Endothelial cell of umbilical vein (primary cell): ENCODE data around the gene RPL6. TPM values are rescaled to one million over a fixed set of nuclear protein-coding genes. Genes with fewer than 3 reads are reported as not detected.

ENCODE experiments used
- BruUV-seq: library from RNA; stranded (reverse); fragments of 400-500 nt; replicated peaks from 2 replicates; lab custom pipeline; 2021; lab: Mats Ljungman, UMichigan
- CTCF ChIA-PET: fragments of 300-600, 350-600 bp; sonication (Branson Sonifier 250); formaldehyde crosslinking; loops from one replicate; lab custom pipeline; 2021; ENCODE audit warnings: antibody characterized with exemption, inconsistent platforms; lab: Charles Lee
- POLR2A ChIA-PET: fragments of 300-600, 350-600 bp; sonication (Branson Sonifier 250); formaldehyde crosslinking; loops from one replicate; lab custom pipeline; 2021; ENCODE audit warnings: antibody characterized with exemption, inconsistent platforms; lab: Charles Lee
- DNase-seq: peaks from one replicate; pipeline ENCODE4 v3.0.0-alpha.2; 2011; ENCODE audit warnings: low read depth, low spot score
- FAIRE-seq: peaks from 2 replicates; lab custom pipeline; 2011; peaks lifted over from hg19 to GRCh38; lab: Jason Lieb, UNC
- H2AFZ ChIP-seq: 2 replicates; pipeline ENCODE4 v1.6.0; 2012; ENCODE audit warnings: low read depth, low read length, control low read depth, inconsistent platforms
- H3K27ac ChIP-seq: 2 replicates; pipeline ENCODE4 v1.5.1; 2011; ENCODE audit warnings: low read depth, mild to moderate bottlenecking, control low read depth, low read length, moderate library complexity; ENCODE audit not compliant: insufficient read depth
- H3K27me3 ChIP-seq, 2 experiments: 2 replicates each; pipeline versions ENCODE4 v1.6.0 to v1.6.1; 2011; ENCODE audit warnings: low read length in 2 of 2, mixed read lengths in 1 of 2; ENCODE audit not compliant: control insufficient read depth in 2 of 2, insufficient read depth in 2 of 2
- H3K36me3 ChIP-seq, 2 experiments: 2 replicates in 1 of 2; 3 replicates in 1 of 2; pipeline ENCODE4 v1.5.1; 2011; ENCODE audit warnings: low read length in 2 of 2, mild to moderate bottlenecking in 1 of 2, moderate library complexity in 1 of 2; ENCODE audit not compliant: control insufficient read depth in 2 of 2, insufficient read depth in 2 of 2; ENCODE audit errors: extremely low read depth in 1 of 2
- H3K4me1 ChIP-seq: 3 replicates; pipeline ENCODE4 v1.5.1; 2011; ENCODE audit warnings: mild to moderate bottlenecking, low read length; ENCODE audit not compliant: control insufficient read depth, insufficient read depth; ENCODE audit errors: extremely low read depth
- H3K4me2 ChIP-seq: 2 replicates; pipeline ENCODE4 v1.6.1; 2011; ENCODE audit warnings: low read length, control low read depth, mixed read lengths; ENCODE audit not compliant: insufficient read depth
- H3K4me3 ChIP-seq, 3 experiments: fragments of 200-600 bp in 1 of 3; sonication (generic), shearing (Covaris generic) in 1 of 3; replicated peaks in 1 of 3; 2 replicates each; pipeline ENCODE4 v1.5.1; 2011 to 2016; ENCODE audit warnings: control low read depth in 3 of 3, low read length in 3 of 3, mild to moderate bottlenecking in 2 of 3, inconsistent platforms in 1 of 3, low read depth in 1 of 3, moderate library complexity in 1 of 3; ENCODE audit not compliant: insufficient read depth in 1 of 3
- H3K79me2 ChIP-seq: 2 replicates; pipeline ENCODE4 v1.6.0; 2012; ENCODE audit warnings: low read length, inconsistent platforms; ENCODE audit not compliant: control insufficient read depth, insufficient read depth
- H3K9ac ChIP-seq: replicated peaks from 2 replicates; pipeline ENCODE3; 2011; ENCODE audit warnings: low read length, control low read depth; ENCODE audit not compliant: insufficient read depth; ENCODE audit errors: extremely low read depth
- H3K9me1 ChIP-seq: replicated peaks from 3 replicates; pipeline ENCODE4 v1.6.0; 2011; ENCODE audit warnings: mild to moderate bottlenecking, low read length; ENCODE audit not compliant: control insufficient read depth, insufficient read depth; ENCODE audit errors: extremely low read depth
- H3K9me3 ChIP-seq: replicated peaks from 2 replicates; pipeline ENCODE4 v1.5.1; 2012; ENCODE audit warnings: low read length, inconsistent platforms; ENCODE audit not compliant: control insufficient read depth, insufficient read depth
- H4K20me1 ChIP-seq: replicated peaks from 2 replicates; pipeline ENCODE3; 2011; ENCODE audit warnings: mild to moderate bottlenecking, low read length; ENCODE audit not compliant: control insufficient read depth, insufficient read depth; ENCODE audit errors: extremely low read depth
- EZH2 ChIP-seq: IDR thresholded peaks from 2 replicates; pipeline ENCODE4 v1.6.1; 2012; ENCODE audit warnings: borderline replicate concordance, low read depth, mild to moderate bottlenecking, moderate library complexity, low read length, inconsistent platforms; ENCODE audit not compliant: severe bottlenecking
- FOS ChIP-seq: IDR thresholded peaks from 2 replicates; pipeline ENCODE4 v1.6.1; 2011; ENCODE audit warnings: mild to moderate bottlenecking, low read length, moderate library complexity, borderline replicate concordance; ENCODE audit not compliant: insufficient read depth
- GATA2 ChIP-seq: IDR thresholded peaks from 2 replicates; pipeline ENCODE4 v1.7.0; 2011; ENCODE audit warnings: low read depth, mild to moderate bottlenecking, moderate library complexity, mixed read lengths, low read length; ENCODE audit not compliant: insufficient read length, insufficient read depth
- JUN ChIP-seq: IDR thresholded peaks from 2 replicates; pipeline ENCODE4 v1.6.1; 2011; ENCODE audit warnings: borderline replicate concordance, low read depth; ENCODE audit not compliant: insufficient read length, insufficient read depth
- MYC ChIP-seq: IDR thresholded peaks from one replicate; pipeline ENCODE4 v1.6.1; 2011; ENCODE audit warnings: mild to moderate bottlenecking, low read depth, low read length
- POLR2A ChIP-seq: IDR thresholded peaks from 2 replicates; pipeline ENCODE4 v1.6.1; 2012; ENCODE audit warnings: low read depth, mild to moderate bottlenecking, control low read depth, low read length
- POLR2AphosphoS5 ChIP-seq: IDR thresholded peaks from 2 replicates; pipeline ENCODE4 v1.6.1; 2012; ENCODE audit warnings: low read depth, mild to moderate bottlenecking, control low read depth, low read length, moderate library complexity; ENCODE audit not compliant: insufficient read depth
- dilution Hi-C: fragments of 300-500 bp; cut with MboI; formaldehyde crosslinking; loops from one replicate; pipeline ENCODE4 v1.15.0; 2019; ENCODE audit warnings: low sequenced_read_pairs; ENCODE audit not compliant: extremely low pct_ligation_motif_present
- intact Hi-C: fragments of 100-400 bp; cut with micrococcal nuclease; formaldehyde crosslinking; loops from one replicate; pipeline ENCODE4 v1.10.0; 2022
- polyA plus RNA-seq, 4 experiments: library from polyadenylated mRNA; depleted of rRNA in 3 of 4; stranded (reverse) in 3 of 4; unstranded in 1 of 4; fragments of >200 nt; gene quantifications; 2 replicates each; pipeline versions ENCODE4 v1.2.1 to v1.2.3, GENCODE V29; 2011 to 2012; ENCODE audit warnings: missing spikeins in 1 of 4
- total RNA-seq: library from RNA; stranded (reverse); gene quantifications from 2 replicates; pipeline ENCODE4 v1.2.3, GENCODE V29; 2021
- TF ChIP-seq, protein P1 (sequence below): IDR thresholded peaks from 2 replicates; pipeline ENCODE4 v1.6.1; 2011; ENCODE audit not compliant: insufficient read depth, insufficient read length
- TF ChIP-seq, protein P2 (sequence below), 2 donors: IDR thresholded peaks; 1 replicate in 1 of 2; 2 replicates in 1 of 2; pipeline ENCODE4 v1.5.1; 2011; ENCODE audit warnings: low read length in 2 of 2, mild to moderate bottlenecking in 2 of 2, moderate library complexity in 2 of 2, control low read depth in 1 of 2, inconsistent platforms in 1 of 2, low read depth in 1 of 2; ENCODE audit not compliant: insufficient read depth in 1 of 2; ENCODE audit errors: extremely low read depth in 1 of 2

The RPL6 gene
- total and polyA plus RNA-seq, 2 donors (not counting 3 experiments of a cell fraction or from before 2014, with no cell fraction given) = 998 to 1,385 TPM

DNA sequence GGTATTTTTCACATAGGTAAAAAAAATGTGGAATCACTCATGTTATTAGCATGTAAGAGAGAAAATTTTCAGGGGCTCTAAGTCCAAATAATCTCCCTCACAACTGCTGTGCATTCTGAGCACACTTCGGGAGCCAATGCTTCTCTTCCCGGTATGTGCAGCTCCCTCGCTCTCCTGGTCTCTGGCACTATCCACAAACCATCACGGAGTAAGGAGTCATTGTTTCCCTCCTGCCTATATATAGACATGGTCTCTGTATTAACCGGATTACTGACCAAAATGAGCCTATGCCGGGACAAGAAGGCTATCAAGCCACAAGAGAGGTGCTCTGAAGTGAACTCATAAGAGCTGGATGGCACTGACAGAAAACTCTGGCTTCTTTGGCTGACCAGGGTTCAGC, 40.5 kb downstream of the RPL6 start:
- POLR2A ChIA-PET = no interaction called here
- Histone ChIP-seq H3K36me3 (no peaks in the 10 kb centered on the region), H3K9ac (no peak overlapping the region), H3K27ac (no peak overlapping the region), H3K9me3 (no peaks in the 10 kb centered on the region), H3K4me2 (no peak overlapping the region), H3K27me3 (no peaks in the 10 kb centered on the region), H4K20me1 (peaks cover 2% of the 10 kb centered on the region), H3K9me1 (no peaks in the 10 kb centered on the region), H3K4me3 (no peak overlapping the region), H3K79me2 (peaks cover 25% of the 10 kb centered on the region), H2AFZ (no peak overlapping the region), H3K4me1 (no peaks in the 10 kb centered on the region)
- CTCF ChIA-PET = interaction anchor here (1.4 kb wide), 1 partner anchor 18 kb away, joined by 3 read pairs; no protein-coding TSS in a partner anchor
- TF ChIP-seq, protein P1, sequence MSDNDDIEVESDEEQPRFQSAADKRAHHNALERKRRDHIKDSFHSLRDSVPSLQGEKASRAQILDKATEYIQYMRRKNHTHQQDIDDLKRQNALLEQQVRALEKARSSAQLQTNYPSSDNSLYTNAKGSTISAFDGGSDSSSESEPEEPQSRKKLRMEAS = no peak
- no peak for TF ChIP-seq FOS
- no peak for TF ChIP-seq JUN
- TF ChIP-seq POLR2AphosphoS5 = no peak
- no peak for TF ChIP-seq EZH2
- TF ChIP-seq, protein P2, sequence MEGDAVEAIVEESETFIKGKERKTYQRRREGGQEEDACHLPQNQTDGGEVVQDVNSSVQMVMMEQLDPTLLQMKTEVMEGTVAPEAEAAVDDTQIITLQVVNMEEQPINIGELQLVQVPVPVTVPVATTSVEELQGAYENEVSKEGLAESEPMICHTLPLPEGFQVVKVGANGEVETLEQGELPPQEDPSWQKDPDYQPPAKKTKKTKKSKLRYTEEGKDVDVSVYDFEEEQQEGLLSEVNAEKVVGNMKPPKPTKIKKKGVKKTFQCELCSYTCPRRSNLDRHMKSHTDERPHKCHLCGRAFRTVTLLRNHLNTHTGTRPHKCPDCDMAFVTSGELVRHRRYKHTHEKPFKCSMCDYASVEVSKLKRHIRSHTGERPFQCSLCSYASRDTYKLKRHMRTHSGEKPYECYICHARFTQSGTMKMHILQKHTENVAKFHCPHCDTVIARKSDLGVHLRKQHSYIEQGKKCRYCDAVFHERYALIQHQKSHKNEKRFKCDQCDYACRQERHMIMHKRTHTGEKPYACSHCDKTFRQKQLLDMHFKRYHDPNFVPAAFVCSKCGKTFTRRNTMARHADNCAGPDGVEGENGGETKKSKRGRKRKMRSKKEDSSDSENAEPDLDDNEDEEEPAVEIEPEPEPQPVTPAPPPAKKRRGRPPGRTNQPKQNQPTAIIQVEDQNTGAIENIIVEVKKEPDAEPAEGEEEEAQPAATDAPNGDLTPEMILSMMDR (IDR thresholded peaks at IDR 0.05; ENCODE audit: extremely low read depth in 1 of 2, insufficient read depth in 1 of 2, low read depth in 1 of 2, low read length in 2 of 2) = no peak
- no peak for TF ChIP-seq GATA2
- TF ChIP-seq MYC = no peak
- no peak for TF ChIP-seq POLR2A
- dilution Hi-C loops (no loop called here), intact Hi-C loops (no loop called here)
- FAIRE-seq (no peak), DNase-seq (no peak)
- BruUV-seq = no TSS peak
